ENCODE measurements around the gene TMEM215. TPM values are rescaled to one million over a fixed set of nuclear protein-coding genes. Genes with fewer than 3 reads are reported as not detected.

The TMEM215 gene
- total RNA-seq, 6 experiments from 2014 or later: not detected

DNA sequence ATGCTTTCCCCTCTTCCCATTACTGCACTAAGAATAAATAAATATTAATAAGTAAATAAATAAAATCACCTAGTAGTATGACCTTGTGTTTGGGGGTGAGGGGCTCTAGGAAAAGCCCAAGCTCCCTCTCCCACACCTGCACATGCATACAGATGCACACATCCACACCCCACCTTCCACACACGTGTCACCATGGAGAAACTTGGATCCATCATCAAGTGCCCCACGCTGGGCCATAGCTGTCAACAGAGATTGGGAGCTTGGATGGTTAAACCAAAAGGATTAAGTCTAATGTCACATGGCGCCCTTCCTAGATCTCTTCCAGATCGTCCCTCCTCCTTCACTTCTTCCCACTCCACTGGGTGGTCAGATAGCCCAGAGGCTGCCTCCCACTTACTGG lies 37.0 kb downstream of the TMEM215 start:
- H3K4me1 Mint-ChIP-seq (ENCODE audit: low read depth): no peaks in the 10 kb centered on the region
- TF ChIP-seq CTCF (IDR thresholded peaks at IDR 0.05): no peak
- peaks cover 8% of the 10 kb centered on the region; the same call in 1 of the 2 replicates for H3K27me3 Mint-ChIP-seq (ENCODE audit: insufficient read depth)
- no peaks in the 10 kb centered on the region for H3K36me3 Mint-ChIP-seq (ENCODE audit: low read depth)
- no peak for DNase-seq
- no peak overlapping the region for H3K27ac Mint-ChIP-seq
- no peaks in the 10 kb centered on the region for H3K9me3 Mint-ChIP-seq
- no peak overlapping the region for H3K4me3 Mint-ChIP-seq

DNA sequence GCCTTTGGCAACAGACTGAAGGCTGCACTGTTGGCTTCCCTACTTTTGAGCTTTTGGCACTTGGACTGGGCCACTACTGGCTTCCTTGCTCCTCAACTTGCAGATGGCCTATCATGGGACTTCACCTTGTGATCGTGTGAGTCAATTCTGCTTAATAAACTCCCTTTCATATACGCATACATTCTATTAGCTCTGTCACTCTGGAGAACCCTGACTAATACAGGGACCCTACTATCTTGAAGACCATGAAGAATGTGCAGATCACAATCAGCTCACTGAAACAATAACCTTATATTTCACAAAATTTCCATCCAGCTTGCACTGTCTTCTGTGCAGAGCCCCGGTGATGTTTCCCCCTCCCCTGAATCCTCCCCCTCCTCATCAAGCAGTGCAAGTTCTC lies 39.8 kb downstream of the TMEM215 start:
- H3K27ac Mint-ChIP-seq: no peak overlapping the region

DNA sequence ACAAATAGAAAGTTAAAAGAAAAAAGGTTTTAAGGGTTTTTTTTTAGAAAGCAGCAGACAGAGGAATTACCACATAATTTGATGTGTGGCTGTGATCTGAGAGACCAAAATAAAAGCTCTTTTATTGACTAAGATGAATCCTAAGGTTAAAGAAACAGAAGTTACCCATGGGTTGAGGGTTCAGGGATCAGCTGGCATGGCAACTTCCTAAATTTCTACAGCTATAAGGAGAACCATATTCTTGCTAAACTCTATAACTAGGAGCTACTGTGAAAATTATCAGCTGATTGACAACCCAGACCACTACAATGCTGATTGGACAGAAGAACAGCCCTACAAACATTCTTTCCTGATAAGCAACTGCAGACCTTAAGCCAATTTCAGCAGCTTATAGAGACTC lies 40.2 kb downstream of the TMEM215 start:
- no peak for DNase-seq
- H3K27ac Mint-ChIP-seq: no peak overlapping the region
- H3K27me3 Mint-ChIP-seq (ENCODE audit: insufficient read depth): peaks cover 8% of the 10 kb centered on the region; the same call in 1 of the 2 replicates
- no peaks in the 10 kb centered on the region for H3K36me3 Mint-ChIP-seq (ENCODE audit: low read depth)
- H3K9me3 Mint-ChIP-seq: no peaks in the 10 kb centered on the region
- no peak for TF ChIP-seq CTCF (IDR thresholded peaks at IDR 0.05)
- H3K4me1 Mint-ChIP-seq (ENCODE audit: low read depth): no peaks in the 10 kb centered on the region
- H3K4me3 Mint-ChIP-seq: no peak overlapping the region

More for the DNA sequence above, 39.8 kb downstream of the TMEM215 start:
- H3K4me1 Mint-ChIP-seq (ENCODE audit: low read depth): no peaks in the 10 kb centered on the region
- no peak for DNase-seq
- no peaks in the 10 kb centered on the region for H3K9me3 Mint-ChIP-seq
- H3K4me3 Mint-ChIP-seq: no peak overlapping the region
- no peak for TF ChIP-seq CTCF (IDR thresholded peaks at IDR 0.05)
- peaks cover 8% of the 10 kb centered on the region; the same call in 1 of the 2 replicates for H3K27me3 Mint-ChIP-seq (ENCODE audit: insufficient read depth)
- no peaks in the 10 kb centered on the region for H3K36me3 Mint-ChIP-seq (ENCODE audit: low read depth)

- no peak for TF ChIP-seq CTCF (IDR thresholded peaks at IDR 0.05)
- H3K27ac Mint-ChIP-seq: no peak overlapping the region
- H3K27me3 Mint-ChIP-seq (ENCODE audit: insufficient read depth): peaks cover 7% of the 10 kb centered on the region; the same call in 1 of the 2 replicates
Measured at GRCh38 chr9:32825203-32825602, 41.9 kb downstream of the TMEM215 start.

GRCh38 chr9:32828861-32829260 lies 45.5 kb downstream of the TMEM215 start:
- H3K27ac Mint-ChIP-seq: no peak overlapping the region
- H3K36me3 Mint-ChIP-seq (ENCODE audit: low read depth): no peaks in the 10 kb centered on the region
- no peak overlapping the region for H3K4me3 Mint-ChIP-seq
- H3K27me3 Mint-ChIP-seq (ENCODE audit: insufficient read depth): peaks cover 5% of the 10 kb centered on the region
- no peaks in the 10 kb centered on the region for H3K4me1 Mint-ChIP-seq (ENCODE audit: low read depth)
- H3K9me3 Mint-ChIP-seq: no peaks in the 10 kb centered on the region
- no peak for DNase-seq
- TF ChIP-seq CTCF (IDR thresholded peaks at IDR 0.05): no peak

More at GRCh38 chr9:32825203-32825602, 41.9 kb downstream of the TMEM215 start:
- DNase-seq: no peak
- Mint-ChIP-seq H3K9me3 (no peaks in the 10 kb centered on the region), H3K4me3 (no peak overlapping the region), H3K36me3 (ENCODE audit: low read depth) (no peaks in the 10 kb centered on the region), H3K4me1 (ENCODE audit: low read depth) (no peaks in the 10 kb centered on the region)

GRCh38 chr9:32832346-32832745 lies 49.0 kb downstream of the TMEM215 start:
- no peak for DNase-seq
- H3K36me3 Mint-ChIP-seq (ENCODE audit: low read depth): no peaks in the 10 kb centered on the region
- no peaks in the 10 kb centered on the region for H3K4me1 Mint-ChIP-seq (ENCODE audit: low read depth)
- H3K27me3 Mint-ChIP-seq (ENCODE audit: insufficient read depth): peaks cover 3% of the 10 kb centered on the region
- no peak overlapping the region for H3K4me3 Mint-ChIP-seq
- no peak overlapping the region for H3K27ac Mint-ChIP-seq
- no peaks in the 10 kb centered on the region for H3K9me3 Mint-ChIP-seq
- TF ChIP-seq CTCF (IDR thresholded peaks at IDR 0.05): no peak

Measured in HFFc6 (cell line).